PC-3 (cell line): ENCODE measurements around the gene TNFRSF18. TPM values are rescaled to one million over a fixed set of nuclear protein-coding genes. Genes with fewer than 3 reads are reported as not detected.

Experiments used
- ATAC-seq: fragments of 200-7000 bp; cut with Tn5 transposase; 2 replicates; pipeline ENCODE4 v1.9.1; 2020; ENCODE audit warnings: mild to moderate bottlenecking, moderate library complexity
- BruUV-seq: library from RNA; stranded (reverse); fragments of 400-500 nt; replicated peaks from 2 replicates; lab custom pipeline; 2021; lab: Mats Ljungman, UMichigan
- CTCF ChIA-PET: fragments of 300-600 bp; sonication (Branson Sonifier 250); formaldehyde crosslinking; loops from one replicate; lab custom pipeline; 2022; ENCODE audit warnings: antibody characterized with exemption; lab: Charles Lee
- POLR2A ChIA-PET: fragments of 300-600 bp; sonication (Branson Sonifier 250); formaldehyde crosslinking; loops from one replicate; lab custom pipeline; 2022; ENCODE audit warnings: antibody characterized with exemption; ENCODE audit not compliant: unreplicated experiment; lab: Charles Lee
- DNase-seq: peaks from one replicate; pipeline ENCODE4 v3.0.0-alpha.2; 2015
- H2AFZ ChIP-seq: fragments of 300-600 bp; sonication (generic); 2 replicates; pipeline ENCODE4 v1.6.0; 2016; ENCODE audit warnings: antibody characterized with exemption, low read length
- H3F3A ChIP-seq: fragments of 300-600 bp; sonication (generic); one replicate; pipeline ENCODE4 v1.6.0; 2017; ENCODE audit warnings: antibody characterized with exemption, low read length, control low read depth, mild to moderate bottlenecking; ENCODE audit not compliant: unreplicated experiment
- H3K27ac ChIP-seq: fragments of 300-600 bp; sonication (generic); 2 replicates; pipeline ENCODE4 v1.5.1; 2016; ENCODE audit warnings: mild to moderate bottlenecking, low read length
- H3K27me3 ChIP-seq: fragments of 300-600 bp; sonication (generic); 2 replicates; pipeline ENCODE4 v1.6.1; 2016; ENCODE audit warnings: low read length, mixed read lengths
- H3K36me3 ChIP-seq: fragments of 300-600 bp; sonication (generic); 2 replicates; pipeline ENCODE4 v1.6.1; 2016; ENCODE audit warnings: low read depth, mixed run types, low read length, mixed read lengths
- H3K4me1 ChIP-seq: fragments of 300-600 bp; sonication (generic); 2 replicates; pipeline ENCODE4 v1.5.1; 2016; ENCODE audit warnings: low read length; ENCODE audit not compliant: insufficient read depth
- H3K4me2 ChIP-seq: fragments of 300-600 bp; sonication (generic); 2 replicates; pipeline ENCODE4 v1.6.0; 2016; ENCODE audit warnings: low read length
- H3K4me3 ChIP-seq: fragments of 300-600 bp; sonication (generic); 2 replicates; pipeline ENCODE4 v1.5.1; 2016; ENCODE audit warnings: mild to moderate bottlenecking, low read length, mixed read lengths
- H3K79me2 ChIP-seq: fragments of 300-600 bp; sonication (generic); 2 replicates; pipeline ENCODE4 v1.6.1; 2017; ENCODE audit warnings: low read length, mixed read lengths
- H3K9ac ChIP-seq: fragments of 300-600 bp; sonication (generic); 2 replicates; pipeline ENCODE4 v1.6.0; 2016; ENCODE audit warnings: mild to moderate bottlenecking, low read length
- H3K9me2 ChIP-seq: fragments of 300-600 bp; sonication (generic); replicated peaks from 2 replicates; pipeline ENCODE4 v1.6.1; 2016; ENCODE audit warnings: mixed run types, low read length, mixed read lengths
- H3K9me3 ChIP-seq: fragments of 300-600 bp; sonication (generic); 2 replicates; pipeline ENCODE4 v1.6.1; 2016; ENCODE audit warnings: low read length, mixed read lengths
- H4K20me1 ChIP-seq: fragments of 300-600 bp; sonication (generic); 2 replicates; pipeline ENCODE4 v1.6.1; 2016; ENCODE audit warnings: low read length, mixed read lengths
- CTCF ChIP-seq: fragments of 300-600 bp; sonication (generic); conservative IDR thresholded peaks from 2 replicates; pipeline ENCODE4 v1.5.1; 2017; ENCODE audit warnings: antibody characterized with exemption, low read depth, mild to moderate bottlenecking, low read length
- EZH2 ChIP-seq: fragments of 300-600 bp; sonication (generic); IDR thresholded peaks from one replicate; pipeline ENCODE4 v1.6.1; 2017; ENCODE audit warnings: antibody characterized with exemption, mild to moderate bottlenecking, low read length; ENCODE audit not compliant: unreplicated experiment
- EZH2phosphoT487 ChIP-seq: fragments of 300-600 bp; sonication (generic); IDR thresholded peaks from 2 replicates; pipeline ENCODE4 v1.6.1; 2018; ENCODE audit warnings: mild to moderate bottlenecking, antibody characterized with exemption, low read length, borderline replicate concordance
- intact Hi-C: fragments of 100-400 bp; cut with micrococcal nuclease; formaldehyde crosslinking; loops from 2 replicates; pipeline ENCODE4 v1.9.0; 2023
- total RNA-seq: library from RNA; depleted of rRNA; stranded (reverse); fragments of >200 nt; gene quantifications from 2 replicates; pipeline ENCODE4 v1.2.3, GENCODE V29; 2014

The TNFRSF18 gene
- total RNA-seq, 1 experiment from 2014 or later = 87.2 TPM

GRCh38 chr1:1254667-1254998 lies 48.2 kb upstream of the TNFRSF18 start:
- Histone ChIP-seq H3K27me3 (no peaks in the 10 kb centered on the region), H4K20me1 (no peaks in the 10 kb centered on the region), H3K27ac (no peak overlapping the region), H3K4me2 (no peak overlapping the region), H3K9me3 (no peaks in the 10 kb centered on the region), H3F3A (no peaks in the 10 kb centered on the region), H3K9me2 (no peaks in the 10 kb centered on the region), H3K79me2 (peaks cover 18% of the 10 kb centered on the region; the same call in 1 of the 2 replicates), H3K9ac (no peak overlapping the region), H3K4me3 (no peak overlapping the region), H2AFZ (no peak overlapping the region), H3K4me1 (peaks cover 12% of the 10 kb centered on the region), H3K36me3 (peaks cover 50% of the 10 kb centered on the region)
- ChIA-PET POLR2A (no interaction called here), CTCF (no interaction called here)
- BruUV-seq = no TSS peak
- DNase-seq (no peak), ATAC-seq (no peak)
- TF ChIP-seq CTCF (no peak), EZH2 (no peak), EZH2phosphoT487 (no peak)
- intact Hi-C loops = no loop called here

- DNase-seq (no peak), ATAC-seq (no peak)
- H3K27me3 ChIP-seq = no peaks in the 10 kb centered on the region
- ChIA-PET POLR2A (no interaction called here), CTCF (no interaction called here)
- no peaks in the 10 kb centered on the region for H3F3A ChIP-seq
- H3K9me2 ChIP-seq = no peaks in the 10 kb centered on the region
- BruUV-seq = no TSS peak
- TF ChIP-seq EZH2 = no peak
- TF ChIP-seq EZH2phosphoT487 = no peak
- TF ChIP-seq CTCF = no peak
- H3K79me2 ChIP-seq = peaks cover 15% of the 10 kb centered on the region; the same call in 1 of the 2 replicates
- no peak overlapping the region for H2AFZ ChIP-seq
- no peaks in the 10 kb centered on the region for H4K20me1 ChIP-seq
- peaks cover 9% of the 10 kb centered on the region for H3K4me1 ChIP-seq
- H3K4me2 ChIP-seq = no peak overlapping the region
- no peaks in the 10 kb centered on the region for H3K9me3 ChIP-seq
- no peak overlapping the region for H3K9ac ChIP-seq
- H3K27ac ChIP-seq = no peak overlapping the region
- H3K36me3 ChIP-seq = peaks cover 46% of the 10 kb centered on the region
- intact Hi-C loops = no loop called here
- H3K4me3 ChIP-seq = no peak overlapping the region
Observed at GRCh38 chr1:1253972-1254666, 47.7 kb upstream of the TNFRSF18 start.

- Histone ChIP-seq H3K27me3 (no peaks in the 10 kb centered on the region), H3K4me3 (no peak overlapping the region), H3K27ac (no peak overlapping the region), H3K4me1 (peaks cover 1% of the 10 kb centered on the region), H4K20me1 (no peaks in the 10 kb centered on the region), H3K9me2 (no peaks in the 10 kb centered on the region), H3K9ac (no peak overlapping the region), H3K9me3 (no peaks in the 10 kb centered on the region), H3K36me3 (peaks cover 42% of the 10 kb centered on the region), H3F3A (no peaks in the 10 kb centered on the region), H3K79me2 (peaks cover 8% of the 10 kb centered on the region; the same call in 1 of the 2 replicates), H3K4me2 (no peak overlapping the region), H2AFZ (no peak overlapping the region)
- ChIA-PET CTCF (no interaction called here), POLR2A (no interaction called here)
- BruUV-seq = no TSS peak
- TF ChIP-seq EZH2phosphoT487 = no peak
- TF ChIP-seq EZH2 = no peak
- TF ChIP-seq CTCF = no peak
- intact Hi-C loops = no loop called here
- DNase-seq (no peak), ATAC-seq (no peak)
Observed at GRCh38 chr1:1253314-1253713, 46.9 kb upstream of the TNFRSF18 start.
